NT2/D1 (cell line): ENCODE results near the gene RMRP.

Experiments used
- DNase-seq: peaks from one replicate; pipeline ENCODE4 v3.0.0-alpha.2; 2011; ENCODE audit warnings: low read depth, low spot score
- H3K27me3 ChIP-seq: 2 replicates; pipeline ENCODE4 v1.6.0; 2011; ENCODE audit warnings: mild to moderate bottlenecking; ENCODE audit not compliant: insufficient read length, insufficient read depth
- H3K36me3 ChIP-seq: 2 replicates; pipeline ENCODE4 v1.6.1; 2011; ENCODE audit warnings: mild to moderate bottlenecking, low read length, mixed read lengths; ENCODE audit not compliant: insufficient read depth, insufficient read length
- H3K4me1 ChIP-seq: 2 replicates; pipeline ENCODE4 v1.5.1; 2011; ENCODE audit not compliant: insufficient read depth, insufficient read length
- H3K4me3 ChIP-seq: 2 replicates; pipeline ENCODE4 v1.5.1; 2011; ENCODE audit warnings: low read depth; ENCODE audit not compliant: insufficient read length
- H3K9ac ChIP-seq: 2 replicates; pipeline ENCODE4 v1.6.0; 2011; ENCODE audit warnings: low read depth; ENCODE audit not compliant: insufficient read length
- H3K9me3 ChIP-seq: 2 replicates; pipeline ENCODE4 v1.5.1; 2011; ENCODE audit warnings: mild to moderate bottlenecking, low read length; ENCODE audit not compliant: insufficient read depth
- SUZ12 ChIP-seq: IDR thresholded peaks from 2 replicates; pipeline ENCODE4 v1.6.1; 2011; ENCODE audit not compliant: insufficient read length, insufficient read depth; ENCODE audit errors: extremely low read depth
- YY1 ChIP-seq: IDR thresholded peaks from 2 replicates; pipeline ENCODE4 v1.6.1; 2011; ENCODE audit not compliant: insufficient read length, insufficient read depth
- ZNF274 ChIP-seq: IDR thresholded peaks from 2 replicates; pipeline ENCODE4 v1.6.1; 2011; ENCODE audit warnings: mild to moderate bottlenecking, low read depth, low read length

RMRP gene

GRCh38 chr9:35686222-35687203 is 28.7 kb upstream of the RMRP start:
- peaks cover 27% of the 10 kb centered on the region for H3K4me1 ChIP-seq
- no peak for TF ChIP-seq ZNF274
- no peak for TF ChIP-seq SUZ12
- TF ChIP-seq YY1 = no peak
- peak overlapping the region; percentile 22 for H3K9ac ChIP-seq
- no peaks in the 10 kb centered on the region for H3K27me3 ChIP-seq
- no peak overlapping the region for H3K4me3 ChIP-seq
- no peaks in the 10 kb centered on the region for H3K9me3 ChIP-seq
- peaks cover 78% of the 10 kb centered on the region for H3K36me3 ChIP-seq
- no peak for DNase-seq

DNA sequence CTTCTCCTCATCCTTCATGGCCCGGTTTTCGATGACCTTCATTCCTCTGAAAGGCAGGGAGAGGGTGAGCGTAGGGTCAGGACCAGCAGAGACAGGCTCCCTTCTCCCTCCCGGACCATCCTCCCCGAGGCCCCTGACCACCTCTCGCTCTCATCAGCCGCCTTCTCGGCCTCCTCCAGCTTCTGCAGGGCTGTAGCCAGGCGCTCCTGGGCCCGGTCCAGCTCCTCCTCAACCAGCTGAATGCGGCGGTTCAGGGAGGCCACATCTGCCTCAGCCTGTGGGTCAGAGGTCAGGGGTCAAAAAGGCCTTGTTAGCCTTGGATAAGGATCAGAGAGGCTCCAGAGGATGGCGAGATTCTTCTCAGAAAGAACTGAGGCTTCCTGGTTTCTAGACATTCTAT is 27.7 kb upstream of the RMRP start:
- Histone ChIP-seq H3K9me3 (no peaks in the 10 kb centered on the region), H3K4me3 (no peak overlapping the region), H3K27me3 (no peaks in the 10 kb centered on the region), H3K4me1 (peaks cover 31% of the 10 kb centered on the region), H3K36me3 (peaks cover 81% of the 10 kb centered on the region), H3K9ac (no peak overlapping the region)
- TF ChIP-seq YY1 (no peak), ZNF274 (no peak), SUZ12 (no peak)
- no peak for DNase-seq

DNA sequence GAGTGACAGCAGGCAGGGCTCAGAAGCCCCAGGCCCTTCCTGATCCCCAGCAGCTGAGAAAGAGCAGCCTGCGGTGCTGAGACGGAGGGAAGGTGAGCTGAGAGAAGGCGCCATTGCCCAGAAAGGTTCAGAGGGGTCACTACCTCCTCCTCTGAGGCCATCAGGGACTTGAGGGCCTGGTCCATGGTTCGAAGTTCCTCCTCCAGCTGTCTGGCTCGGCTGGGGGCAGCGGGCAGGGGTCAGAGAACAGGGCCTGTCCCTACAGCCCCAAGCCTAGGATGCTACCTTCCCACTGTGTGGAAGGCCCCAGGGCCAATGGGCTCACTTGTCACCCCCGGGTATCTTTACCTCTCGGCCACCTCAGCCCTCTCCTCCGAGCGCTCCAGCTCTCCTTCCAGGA is 27.1 kb upstream of the RMRP start:
- peaks cover 81% of the 10 kb centered on the region for H3K36me3 ChIP-seq

GRCh38 chr9:35683323-35683722 is 25.5 kb upstream of the RMRP start:
- Histone ChIP-seq H3K36me3 (peaks cover 71% of the 10 kb centered on the region), H3K9me3 (no peaks in the 10 kb centered on the region)
- TF ChIP-seq YY1 = no peak
- TF ChIP-seq SUZ12 = no peak
- TF ChIP-seq ZNF274 = no peak

More for the DNA sequence above, 27.1 kb upstream of the RMRP start:
- no peak for DNase-seq
- no peak for TF ChIP-seq ZNF274
- TF ChIP-seq SUZ12 = no peak
- TF ChIP-seq YY1 = no peak
- Histone ChIP-seq H3K4me1 (peaks cover 33% of the 10 kb centered on the region), H3K9me3 (no peaks in the 10 kb centered on the region), H3K9ac (peak overlapping the region; percentile 17), H3K4me3 (no peak overlapping the region), H3K27me3 (no peaks in the 10 kb centered on the region)

GRCh38 chr9:35682520-35683315 is 24.9 kb upstream of the RMRP start:
- no peak for DNase-seq
- H3K36me3 ChIP-seq = peaks cover 65% of the 10 kb centered on the region
- H3K4me1 ChIP-seq = peaks cover 25% of the 10 kb centered on the region
- H3K4me3 ChIP-seq = no peak overlapping the region
- TF ChIP-seq YY1 (no peak), SUZ12 (no peak), ZNF274 (no peak)
- no peaks in the 10 kb centered on the region for H3K9me3 ChIP-seq
- no peaks in the 10 kb centered on the region for H3K27me3 ChIP-seq
- H3K9ac ChIP-seq = no peak overlapping the region

More at GRCh38 chr9:35683323-35683722, 25.5 kb upstream of the RMRP start:
- Histone ChIP-seq H3K4me3 (no peak overlapping the region), H3K27me3 (no peaks in the 10 kb centered on the region), H3K4me1 (peaks cover 31% of the 10 kb centered on the region), H3K9ac (no peak overlapping the region)
- no peak for DNase-seq

- no peak for DNase-seq
- Histone ChIP-seq H3K36me3 (peaks cover 58% of the 10 kb centered on the region), H3K4me3 (no peak overlapping the region), H3K27me3 (no peaks in the 10 kb centered on the region), H3K9ac (no peak overlapping the region), H3K9me3 (no peaks in the 10 kb centered on the region), H3K4me1 (peaks cover 22% of the 10 kb centered on the region)
- TF ChIP-seq ZNF274 (no peak), SUZ12 (no peak), YY1 (no peak)
Observed at GRCh38 chr9:35682051-35682450, 24.2 kb upstream of the RMRP start.
